ENCODE results near the gene GATB.

Gene GATB

GRCh38 chr4:151728679-151729078 lies 32.1 kb downstream of the GATB start:
- H3K27ac ChIP-seq, result no peak overlapping the region
- TF ChIP-seq CTCF (conservative IDR thresholded peaks at IDR 0.05), result no peak

DNA sequence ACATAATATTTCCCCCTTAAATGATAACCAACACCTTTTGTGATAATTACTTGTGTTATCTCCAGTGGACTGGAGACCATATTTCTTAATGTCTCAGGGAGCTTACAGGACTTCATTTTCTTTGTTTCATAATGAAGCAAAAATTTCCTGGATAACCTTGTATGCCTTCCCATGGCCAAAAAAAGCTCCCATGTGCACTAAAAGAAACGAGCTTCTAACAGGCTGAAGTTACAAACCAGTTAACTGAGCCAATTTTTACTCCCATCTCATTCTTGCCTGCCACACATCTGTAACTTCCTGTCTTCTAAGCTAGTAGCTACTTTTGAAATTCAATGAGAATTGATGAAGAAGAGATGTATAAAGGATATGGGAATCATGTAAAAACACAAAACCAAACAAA lies 32.8 kb downstream of the GATB start:
- H3K27ac ChIP-seq, result no peak overlapping the region
- TF ChIP-seq CTCF (conservative IDR thresholded peaks at IDR 0.05), result no peak

DNA sequence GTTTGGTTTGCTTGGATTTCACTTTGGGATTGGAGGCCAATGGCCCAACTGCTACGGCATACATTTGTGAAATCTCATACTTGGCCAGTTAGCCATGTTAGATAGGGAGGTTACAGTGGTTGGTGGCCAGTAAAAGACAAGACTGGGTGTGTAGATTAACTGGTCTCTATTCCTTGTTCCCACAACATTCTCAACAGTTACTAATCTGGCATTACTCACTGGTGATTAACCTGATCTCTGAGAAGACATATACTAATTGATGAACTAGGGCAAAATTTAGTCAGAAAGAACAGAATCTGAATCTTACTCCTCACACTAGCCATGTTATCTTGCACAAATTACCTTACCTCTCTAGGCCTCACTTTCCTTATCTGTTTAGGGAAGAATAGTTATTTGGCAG lies 33.4 kb downstream of the GATB start:
- TF ChIP-seq CTCF (conservative IDR thresholded peaks at IDR 0.05), result no peak
- H3K27ac ChIP-seq, result no peak overlapping the region

DNA sequence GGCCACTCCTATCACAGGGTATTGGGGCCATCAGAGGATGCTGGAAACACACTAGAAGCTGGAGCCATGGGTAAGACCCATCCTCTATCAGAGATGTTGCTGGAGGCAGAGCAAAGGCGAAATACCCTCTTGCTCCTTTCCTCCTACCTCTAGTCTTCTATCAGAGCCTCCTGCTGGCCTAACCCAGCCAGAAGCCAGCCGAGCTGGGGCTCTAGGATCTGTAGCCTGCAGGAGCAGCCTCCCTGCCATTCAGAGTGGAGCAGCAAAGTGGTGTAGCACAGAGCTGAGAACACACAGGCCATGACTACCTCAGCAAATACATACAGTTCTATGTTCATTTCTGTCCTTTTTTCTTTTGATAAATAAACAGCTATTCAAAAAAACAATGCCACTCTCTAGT lies 35.7 kb downstream of the GATB start:
- no peak overlapping the region for H3K27ac ChIP-seq
- no peak for TF ChIP-seq CTCF (conservative IDR thresholded peaks at IDR 0.05)

DNA sequence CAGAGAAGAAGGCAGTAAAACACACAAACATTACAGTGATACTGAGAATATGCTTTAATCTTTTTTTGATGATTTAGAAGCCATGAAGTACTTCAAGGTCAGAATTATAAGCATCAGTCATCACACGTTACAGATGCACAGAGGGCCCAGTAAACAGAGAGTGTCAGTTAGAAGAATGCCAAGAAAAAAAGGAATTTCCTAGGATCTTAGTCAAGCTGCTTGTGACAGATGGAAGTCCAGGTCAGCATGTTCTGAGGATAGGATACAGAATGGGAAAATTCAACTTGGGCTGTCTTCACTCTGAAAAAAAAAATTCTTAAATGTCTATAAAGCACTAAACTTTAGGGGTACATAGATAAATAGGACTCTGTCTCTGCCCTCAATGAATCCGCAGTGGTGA lies 38.9 kb downstream of the GATB start:
- H3K27ac ChIP-seq, result no peak overlapping the region
- TF ChIP-seq CTCF (conservative IDR thresholded peaks at IDR 0.05), result no peak

- no peak overlapping the region for H3K27ac ChIP-seq
- no peak for TF ChIP-seq CTCF (conservative IDR thresholded peaks at IDR 0.05)
Measured at GRCh38 chr4:151721466-151721865, 39.3 kb downstream of the GATB start.

DNA sequence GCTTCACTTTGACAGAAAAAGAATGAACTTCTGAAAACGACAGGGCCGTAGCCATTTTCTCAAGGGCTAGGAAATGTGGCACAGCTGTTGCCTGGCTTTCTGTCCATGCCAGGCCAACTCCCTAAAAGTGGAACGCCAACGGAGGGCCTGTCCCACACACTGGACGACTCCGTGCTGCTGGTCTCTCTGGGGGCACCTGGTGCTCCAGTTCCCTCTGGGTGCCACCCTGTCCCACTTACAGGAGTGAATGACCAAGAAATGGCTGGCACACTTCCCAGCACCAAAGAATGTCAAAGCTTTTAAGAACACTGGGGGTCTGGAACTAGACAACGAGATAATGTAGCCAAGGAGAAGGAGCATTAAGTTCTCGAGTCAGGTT lies 40.9 kb downstream of the GATB start:
- TF ChIP-seq CTCF (conservative IDR thresholded peaks at IDR 0.05), result no peak
- H3K27ac ChIP-seq, result no peak overlapping the region
